A549 (cell line): ENCODE results near the gene FBXL7. TPM values are rescaled to one million over a fixed set of nuclear protein-coding genes. Genes with fewer than 3 reads are reported as not detected.

Source experiments
- ATAC-seq, 2 experiments: fragments of 200-7000 bp in 1 of 2; fragments of >200 bp in 1 of 2; cut with Nextera tagmentation in 1 of 2; cut with Tn5 transposase in 1 of 2; 3 replicates each; pipeline versions ENCODE4 v1.8.0 to v1.9.1; 2018 to 2020; ENCODE audit warnings: mild to moderate bottlenecking in 1 of 2, moderate library complexity in 1 of 2
- CTCF ChIA-PET: fragments of 300-600 bp; sonication (Branson Sonifier 250); formaldehyde crosslinking; extraction: SDS; loops from one replicate; lab custom pipeline; 2021; ENCODE audit warnings: antibody characterized with exemption, inconsistent platforms; lab: Yijun Ruan, JAX
- POLR2A ChIA-PET: fragments of 350-600 bp; formaldehyde crosslinking; extraction: SDS; loops from one replicate; lab custom pipeline; 2021; ENCODE audit warnings: antibody characterized with exemption, inconsistent platforms; lab: Yijun Ruan, JAX
- DNase-seq, 2 experiments: peaks; one replicate each; pipeline versions ENCODE4 v3.0.0 to v3.0.0-alpha.2; 2011 to 2016; ENCODE audit warnings: low read depth in 1 of 2, low spot score in 1 of 2
- FAIRE-seq: peaks from 2 replicates; lab custom pipeline; 2011; peaks lifted over from hg19 to GRCh38; lab: Jason Lieb, UNC
- H3K27ac ChIP-seq, 2 experiments: fragments of >200 bp; sonication (Bioruptor Twin); formaldehyde crosslinking; 3 replicates each; pipeline ENCODE4 v1.5.1; 2016 to 2017
- H3K4me1 ChIP-seq: fragments of >200 bp; sonication (Bioruptor Twin); formaldehyde crosslinking; 3 replicates; pipeline ENCODE4 v1.6.1; 2016
- H3K4me2 ChIP-seq: fragments of >200 bp; sonication (Bioruptor Twin); formaldehyde crosslinking; 3 replicates; pipeline ENCODE4 v1.6.1; 2016
- H3K4me3 ChIP-seq: fragments of >200 bp; sonication (Bioruptor Twin); formaldehyde crosslinking; 3 replicates; pipeline ENCODE4 v1.5.1; 2016
- H3K9me3 ChIP-seq: fragments of >200 bp; sonication (Bioruptor Twin); formaldehyde crosslinking; 3 replicates; pipeline ENCODE4 v1.6.1; 2016
- CBX2 ChIP-seq: fragments of 200-600 bp; sonication (generic); IDR thresholded peaks from 2 replicates; pipeline ENCODE4 v1.6.1; 2016; ENCODE audit warnings: low read depth, mild to moderate bottlenecking, borderline replicate concordance
- CEBPB ChIP-seq, 2 experiments: fragments of >200 bp in 1 of 2; sonication (Bioruptor Twin) in 1 of 2; formaldehyde crosslinking in 1 of 2; IDR thresholded peaks; 2 replicates each; pipeline ENCODE4 v1.6.1; 2012 to 2016
- EHMT2 ChIP-seq: fragments of 200-600 bp; sonication (generic); IDR thresholded peaks from 2 replicates; pipeline ENCODE4 v1.6.1; 2016; ENCODE audit warnings: antibody characterized with exemption, low read depth, mild to moderate bottlenecking, moderate library complexity
- GATA3 ChIP-seq: IDR thresholded peaks from 2 replicates; pipeline ENCODE4 v1.6.1; 2012; ENCODE audit warnings: borderline replicate concordance
- HDAC2 ChIP-seq: fragments of 200-600 bp; sonication (generic); IDR thresholded peaks from 2 replicates; pipeline ENCODE4 v1.6.1; 2016
- JUNB ChIP-seq: fragments of >200 bp; sonication (Bioruptor Twin); formaldehyde crosslinking; IDR thresholded peaks from 2 replicates; pipeline ENCODE4 v1.6.1; 2016
- KDM5A ChIP-seq: fragments of 200-600 bp; sonication (generic); IDR thresholded peaks from 2 replicates; pipeline ENCODE4 v1.6.1; 2016; ENCODE audit warnings: antibody characterized with exemption, mild to moderate bottlenecking
- MAFK ChIP-seq: fragments of 450-650 bp; IDR thresholded peaks from 2 replicates; pipeline ENCODE4 v1.6.1; 2014; ENCODE audit not compliant: partially characterized antibody
- MYC ChIP-seq: IDR thresholded peaks from 2 replicates; pipeline ENCODE4 v1.6.1; 2012; ENCODE audit warnings: mild to moderate bottlenecking, inconsistent platforms, low read length, improper control_type of control experiment, borderline replicate concordance
- NFE2L2 ChIP-seq: fragments of 150-350 bp; conservative IDR thresholded peaks from 2 replicates; pipeline ENCODE4 v1.6.1; 2014; ENCODE audit warnings: low read length
- NR3C1 ChIP-seq: fragments of >200 bp; sonication (Bioruptor Twin); formaldehyde crosslinking; IDR thresholded peaks from 3 replicates; pipeline ENCODE4 v1.6.1; 2017
- PHF8 ChIP-seq: fragments of 200-600 bp; sonication (generic); IDR thresholded peaks from 2 replicates; pipeline ENCODE4 v1.6.1; 2016; ENCODE audit warnings: low read depth, mild to moderate bottlenecking, antibody characterized with exemption, moderate library complexity, borderline replicate concordance
- POLR2A ChIP-seq: IDR thresholded peaks from 2 replicates; pipeline ENCODE4 v1.6.1; 2012; ENCODE audit warnings: mild to moderate bottlenecking, low read length
- RAD21 ChIP-seq, 2 experiments: fragments of >200 bp in 1 of 2; sonication (Bioruptor Twin) in 1 of 2; formaldehyde crosslinking in 1 of 2; IDR thresholded peaks in 1 of 2; conservative IDR thresholded peaks in 1 of 2; 2 replicates in 1 of 2; 3 replicates in 1 of 2; pipeline ENCODE4 v1.6.1; 2012 to 2018; ENCODE audit warnings: inconsistent platforms in 1 of 2
- RARB ChIP-seq: fragments of 250-450 bp; sonication (Bioruptor Pico); IDR thresholded peaks from 2 replicates; pipeline ENCODE4 v1.8.0; 2021; ENCODE audit warnings: mild to moderate bottlenecking, moderate library complexity
- SMC3 ChIP-seq: fragments of >200 bp; sonication (Bioruptor Twin); formaldehyde crosslinking; IDR thresholded peaks from 3 replicates; pipeline ENCODE4 v1.6.1; 2018; ENCODE audit warnings: inconsistent platforms
- SREBF2 ChIP-seq: fragments of 450-650 bp; IDR thresholded peaks from 2 replicates; pipeline ENCODE4 v1.6.1; 2014; ENCODE audit warnings: mild to moderate bottlenecking, moderate library complexity
- TP53 ChIP-seq: fragments of 250-450 bp; sonication (Bioruptor Pico); IDR thresholded peaks from 2 replicates; pipeline ENCODE4 v1.5.0; 2021; ENCODE audit warnings: mild to moderate bottlenecking, moderate library complexity
- ZSCAN20 ChIP-seq: fragments of 250-450 bp; sonication (Bioruptor Pico); IDR thresholded peaks from 2 replicates; pipeline ENCODE4 v1.8.0; 2022; ENCODE audit warnings: mild to moderate bottlenecking, moderate library complexity
- WGBS: methylation state at CpG from one replicate; pipeline ENCODE4 v1.1.6; 2017; ENCODE audit errors: missing lambda C conversion rate; 5-methylcytosine and 5-hydroxymethylcytosine counted together
- polyA plus RNA-seq, 4 experiments: library from polyadenylated mRNA; depleted of rRNA in 3 of 4; stranded (reverse); fragments of >200 nt; fragmentation: RNase III in 1 of 4; extraction: RNeasy Plus Mini Kit Qiagen cat#74134 plus additional on column Dnase treatment in 1 of 4; gene quantifications; 2 replicates in 3 of 4; 3 replicates in 1 of 4; pipeline ENCODE4 v1.2.3, GENCODE V29; 2011 to 2017
- TF ChIP-seq, protein P1 (sequence below): IDR thresholded peaks from 2 replicates; pipeline ENCODE4 v1.6.1; 2012
- TF ChIP-seq, protein P2 (sequence below): IDR thresholded peaks from 2 replicates; pipeline ENCODE4 v1.6.1; 2012; ENCODE audit warnings: low read depth, borderline replicate concordance
- TF ChIP-seq, protein P3 (sequence below): fragments of 450-650 bp; IDR thresholded peaks from 2 replicates; pipeline ENCODE4 v1.6.1; 2014; ENCODE audit warnings: antibody characterized with exemption

The FBXL7 gene
- polyA plus RNA-seq, 2 of the 4 experiments (the other 2 are of a cell fraction) = 0.90 to 1.7 TPM

GRCh38 chr5:15683332-15683731 lies 183.4 kb downstream of the FBXL7 start:
- DNase-seq = peak in 1 of 2 experiments; percentile 12
- ATAC-seq = peak in 1 of 2 experiments; percentile 67; a peak in 3 of 6 replicates

GRCh38 chr5:15687401-15687800 lies 187.4 kb downstream of the FBXL7 start:
- Histone ChIP-seq H3K9me3 (no peaks in the 10 kb centered on the region), H3K4me3 (no peak overlapping the region), H3K4me1 (no peaks in the 10 kb centered on the region), H3K4me2 (no peak overlapping the region), H3K27ac (no peak overlapping the region)
- POLR2A ChIA-PET = no interaction called here
- DNase-seq = no peak
- whole genome bisulfite sequencing = 21% methylated on average over 3 of the region's 3 CpGs
- TF ChIP-seq MAFK (no peak), ZSCAN20 (CRISPR knock-in tag) (no peak)
- no peak for FAIRE-seq
- ATAC-seq = no peak
- CTCF ChIA-PET = no interaction called here

More at GRCh38 chr5:15683332-15683731, 183.4 kb downstream of the FBXL7 start:
- H3K4me1 ChIP-seq = no peaks in the 10 kb centered on the region
- TF ChIP-seq SMC3 (no peak), GATA3 (no peak), HDAC2 (no peak), CBX2 (no peak), NFE2L2 (no peak), SREBF2 (no peak), CEBPB (IDR thresholded peaks at IDR 0.05) (no peak), JUNB (no peak), PHF8 (no peak)
- TF ChIP-seq, protein P1, sequence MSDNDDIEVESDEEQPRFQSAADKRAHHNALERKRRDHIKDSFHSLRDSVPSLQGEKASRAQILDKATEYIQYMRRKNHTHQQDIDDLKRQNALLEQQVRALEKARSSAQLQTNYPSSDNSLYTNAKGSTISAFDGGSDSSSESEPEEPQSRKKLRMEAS = no peak
- WGBS = 33% methylated on average over 5 of the region's 5 CpGs
- no peaks in the 10 kb centered on the region for H3K9me3 ChIP-seq
- no peak overlapping the region for H3K27ac ChIP-seq
- no peak overlapping the region for H3K4me3 ChIP-seq
- FAIRE-seq = no peak
- POLR2A ChIA-PET = no interaction called here
- H3K4me2 ChIP-seq = no peak overlapping the region
- CTCF ChIA-PET = interaction anchor here (1.3 to 1.4 kb wide), 2 partner anchors 8 to 9 kb away, joined by 4 read pairs; no protein-coding TSS in a partner anchor

DNA sequence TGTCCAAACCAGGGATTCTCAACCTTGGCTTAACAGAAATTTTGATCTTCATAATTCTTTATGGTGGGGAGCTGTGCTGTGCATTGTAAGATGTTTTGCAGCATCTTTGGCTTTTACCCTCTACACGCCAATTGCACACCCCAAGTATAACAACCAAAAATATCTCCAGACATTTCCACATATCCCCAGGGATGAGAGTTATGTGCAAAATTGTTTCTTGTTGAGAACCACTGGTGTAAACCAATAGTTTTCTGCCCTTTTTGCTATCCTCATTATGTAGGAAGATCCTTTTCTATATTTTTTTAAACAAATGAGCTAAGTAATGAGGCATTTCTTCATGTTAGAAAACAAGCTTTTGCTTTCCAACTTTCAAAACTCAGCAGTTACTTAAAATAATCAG lies 189.9 kb downstream of the FBXL7 start:
- 21% methylated on average over 1 of the region's 1 CpG for WGBS
- CTCF ChIA-PET = interaction anchor here (1.6 kb wide), 1 partner anchor 51 kb away, joined by 3 read pairs; no protein-coding TSS in a partner anchor
- H3K4me1 ChIP-seq = no peaks in the 10 kb centered on the region
- no peak for TF ChIP-seq HDAC2
- DNase-seq (no peak), ATAC-seq (no peak), FAIRE-seq (no peak)
- no peak overlapping the region for H3K4me2 ChIP-seq
- POLR2A ChIA-PET = no interaction called here
- H3K27ac ChIP-seq = no peak overlapping the region
- no peak overlapping the region for H3K4me3 ChIP-seq
- H3K9me3 ChIP-seq = no peaks in the 10 kb centered on the region

- Histone ChIP-seq H3K27ac (no peak overlapping the region), H3K4me1 (no peaks in the 10 kb centered on the region), H3K9me3 (no peaks in the 10 kb centered on the region), H3K4me3 (no peak overlapping the region), H3K4me2 (no peak overlapping the region)
- TF ChIP-seq KDM5A (no peak), RAD21 (conservative IDR thresholded peaks at IDR 0.05 in 1 of 2, IDR thresholded peaks at IDR 0.05 in 1 of 2) (no peak), MYC (no peak), RARB (no peak), NR3C1 (no peak), SREBF2 (no peak), HDAC2 (no peak), POLR2A (no peak), TP53 (CRISPR knock-in tag) (no peak), EHMT2 (no peak)
- TF ChIP-seq, protein P2, sequence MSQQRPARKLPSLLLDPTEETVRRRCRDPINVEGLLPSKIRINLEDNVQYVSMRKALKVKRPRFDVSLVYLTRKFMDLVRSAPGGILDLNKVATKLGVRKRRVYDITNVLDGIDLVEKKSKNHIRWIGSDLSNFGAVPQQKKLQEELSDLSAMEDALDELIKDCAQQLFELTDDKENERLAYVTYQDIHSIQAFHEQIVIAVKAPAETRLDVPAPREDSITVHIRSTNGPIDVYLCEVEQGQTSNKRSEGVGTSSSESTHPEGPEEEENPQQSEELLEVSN = no peak
- TF ChIP-seq, protein P3, sequence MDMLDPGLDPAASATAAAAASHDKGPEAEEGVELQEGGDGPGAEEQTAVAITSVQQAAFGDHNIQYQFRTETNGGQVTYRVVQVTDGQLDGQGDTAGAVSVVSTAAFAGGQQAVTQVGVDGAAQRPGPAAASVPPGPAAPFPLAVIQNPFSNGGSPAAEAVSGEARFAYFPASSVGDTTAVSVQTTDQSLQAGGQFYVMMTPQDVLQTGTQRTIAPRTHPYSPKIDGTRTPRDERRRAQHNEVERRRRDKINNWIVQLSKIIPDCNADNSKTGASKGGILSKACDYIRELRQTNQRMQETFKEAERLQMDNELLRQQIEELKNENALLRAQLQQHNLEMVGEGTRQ = no peak
- no peak for DNase-seq
- no peak for ATAC-seq
- FAIRE-seq = no peak
- 0% methylated on average over 1 of the region's 1 CpG for WGBS
- ChIA-PET POLR2A (no interaction called here), CTCF (interaction anchor here (1.6 kb wide), 1 partner anchor 52 kb away, joined by 3 read pairs; no protein-coding TSS in a partner anchor)
Measured at GRCh38 chr5:15690611-15691010, 190.6 kb downstream of the FBXL7 start.
